Natural killer cell (primary cell): ENCODE data around the gene PAXIP1. TPM values are rescaled to one million over a fixed set of nuclear protein-coding genes. Genes with fewer than 3 reads are reported as not detected.

ENCODE experiments used
- ATAC-seq, 3 donors: fragments of 150-1000 bp in 2 of 3; fragments of 200-7000 bp in 1 of 3; cut with Tn5 transposase; 1 replicate in 1 of 3; 2 replicates in 2 of 3; pipeline ENCODE4 v1.10.0; 2021; ENCODE audit warnings: mild to moderate bottlenecking in 2 of 3, moderate library complexity in 2 of 3
- DNase-seq, 2 donors: peaks; one replicate each; pipeline versions ENCODE4 v3.0.0 to v3.0.0-alpha.2; 2013 to 2021; ENCODE audit warnings: mixed read lengths in 1 of 2
- H3K27ac ChIP-seq: one replicate; pipeline ENCODE4 v1.5.1; 2013; ENCODE audit warnings: mild to moderate bottlenecking, low read length
- H3K27me3 ChIP-seq: one replicate; pipeline ENCODE4 v1.6.1; 2013; ENCODE audit warnings: low read length; ENCODE audit not compliant: control insufficient read depth, insufficient read depth
- H3K36me3 ChIP-seq: one replicate; pipeline ENCODE4 v1.6.1; 2013; ENCODE audit warnings: low read length; ENCODE audit not compliant: control insufficient read depth, insufficient read depth
- H3K4me1 ChIP-seq: one replicate; pipeline ENCODE4 v1.6.1; 2013; ENCODE audit warnings: low read length; ENCODE audit not compliant: control insufficient read depth, insufficient read depth
- H3K4me3 ChIP-seq: one replicate; pipeline ENCODE4 v1.5.1; 2013; ENCODE audit warnings: low read length
- H3K9me3 ChIP-seq: one replicate; pipeline ENCODE4 v1.6.1; 2013; ENCODE audit warnings: low read length; ENCODE audit not compliant: control insufficient read depth, insufficient read depth
- H3K27ac Mint-ChIP-seq, 2 donors: one replicate each; pipeline ENCODE4 v1.8.0; 2022; ENCODE audit warnings: mild to moderate bottlenecking in 2 of 2, mixed read lengths in 2 of 2, moderate library complexity in 1 of 2
- H3K27me3 Mint-ChIP-seq, 2 donors: one replicate each; pipeline ENCODE4 v1.8.0; 2022; ENCODE audit warnings: low read depth in 2 of 2, mixed read lengths in 2 of 2
- H3K36me3 Mint-ChIP-seq: one replicate; pipeline ENCODE4 v1.8.0; 2022; ENCODE audit warnings: mixed read lengths
- H3K4me1 Mint-ChIP-seq, 2 donors: one replicate each; pipeline ENCODE4 v1.8.0; 2022; ENCODE audit warnings: mixed read lengths in 2 of 2
- H3K4me3 Mint-ChIP-seq: one replicate; pipeline ENCODE4 v1.8.0; 2022; ENCODE audit warnings: mild to moderate bottlenecking, moderate library complexity, mixed read lengths
- H3K9me3 Mint-ChIP-seq, 2 donors: one replicate each; pipeline ENCODE4 v1.8.0; 2022; ENCODE audit warnings: mixed read lengths in 2 of 2
- WGBS: methylation state at CpG from one replicate; pipeline ENCODE4 v1.1.7; 2013; ENCODE audit warnings: missing lambda C conversion rate; ENCODE audit not compliant: insufficient coverage; 5-methylcytosine and 5-hydroxymethylcytosine counted together
- intact Hi-C: fragments of 100-400 bp; cut with micrococcal nuclease; formaldehyde crosslinking; loops from one replicate; pipeline ENCODE4 v1.14.2; 2022
- total RNA-seq, 4 donors: library from RNA; stranded (reverse); fragments of 120-200 nt in 1 of 4; gene quantifications; one replicate each; pipeline versions ENCODE4 v1.2.3 to v1.2.4, GENCODE V29; 2013 to 2022
- TF ChIP-seq, protein P1 (sequence below): fragments of 200-600 bp; IDR thresholded peaks from one replicate; pipeline ENCODE4 v1.8.0; 2022; ENCODE audit warnings: antibody characterized with exemption

Gene PAXIP1
- total RNA-seq, 3 donors from 2014 or later (not counting 1 experiment from before 2014, with no cell fraction given): 8.7 to 13.8 (median 11.2) TPM

DNA sequence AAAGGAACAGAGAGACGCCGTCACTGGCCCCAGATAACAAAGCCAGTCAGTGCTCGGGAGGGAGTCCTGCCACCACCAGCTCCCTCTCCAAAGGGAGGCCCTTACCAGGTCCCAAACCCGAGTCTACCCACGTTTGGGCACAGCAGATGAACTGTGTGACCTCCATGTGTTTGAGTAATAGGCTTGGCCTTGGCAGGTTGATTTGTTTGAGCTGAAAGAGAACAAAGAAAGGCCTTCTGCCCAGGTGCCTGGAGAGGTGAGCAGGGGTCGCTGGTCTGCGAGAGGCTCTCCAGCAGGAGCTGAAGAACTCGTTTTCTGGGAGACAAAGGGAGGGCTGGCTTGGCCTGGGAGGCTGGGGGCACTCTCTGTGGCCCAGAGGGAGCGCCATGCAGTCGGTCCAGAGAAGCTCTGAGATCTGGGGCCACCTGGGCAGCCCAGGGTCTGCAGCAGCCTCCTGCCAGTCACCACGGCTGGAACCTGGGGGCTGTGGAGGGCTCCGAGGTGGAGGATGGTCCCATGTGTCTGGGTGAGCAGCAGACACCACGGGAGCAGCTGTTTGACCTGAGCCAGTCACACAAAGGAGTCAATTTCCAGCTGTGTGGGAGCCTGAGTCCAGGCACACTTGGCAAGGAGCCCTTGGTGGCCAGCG lies 99.7 kb downstream of the PAXIP1 start:
- Histone ChIP-seq H3K4me3 (no peak overlapping the region), H3K27ac (no peak overlapping the region), H3K27me3 (no peaks in the 10 kb centered on the region), H3K4me1 (peaks cover 5% of the 10 kb centered on the region), H3K36me3 (no peaks in the 10 kb centered on the region), H3K9me3 (no peaks in the 10 kb centered on the region)
- DNase-seq (no peak), ATAC-seq (no peak)
- H3K36me3 Mint-ChIP-seq: no peaks in the 10 kb centered on the region
- no peak overlapping the region for H3K4me3 Mint-ChIP-seq
- intact Hi-C loops: no loop called here
- WGBS: 58% methylated on average over 14 of the region's 14 CpGs
- no peak overlapping the region for H3K27ac Mint-ChIP-seq
- H3K4me1 Mint-ChIP-seq: no peaks in the 10 kb centered on the region
- H3K27me3 Mint-ChIP-seq: no peaks in the 10 kb centered on the region
- TF ChIP-seq, protein P1, sequence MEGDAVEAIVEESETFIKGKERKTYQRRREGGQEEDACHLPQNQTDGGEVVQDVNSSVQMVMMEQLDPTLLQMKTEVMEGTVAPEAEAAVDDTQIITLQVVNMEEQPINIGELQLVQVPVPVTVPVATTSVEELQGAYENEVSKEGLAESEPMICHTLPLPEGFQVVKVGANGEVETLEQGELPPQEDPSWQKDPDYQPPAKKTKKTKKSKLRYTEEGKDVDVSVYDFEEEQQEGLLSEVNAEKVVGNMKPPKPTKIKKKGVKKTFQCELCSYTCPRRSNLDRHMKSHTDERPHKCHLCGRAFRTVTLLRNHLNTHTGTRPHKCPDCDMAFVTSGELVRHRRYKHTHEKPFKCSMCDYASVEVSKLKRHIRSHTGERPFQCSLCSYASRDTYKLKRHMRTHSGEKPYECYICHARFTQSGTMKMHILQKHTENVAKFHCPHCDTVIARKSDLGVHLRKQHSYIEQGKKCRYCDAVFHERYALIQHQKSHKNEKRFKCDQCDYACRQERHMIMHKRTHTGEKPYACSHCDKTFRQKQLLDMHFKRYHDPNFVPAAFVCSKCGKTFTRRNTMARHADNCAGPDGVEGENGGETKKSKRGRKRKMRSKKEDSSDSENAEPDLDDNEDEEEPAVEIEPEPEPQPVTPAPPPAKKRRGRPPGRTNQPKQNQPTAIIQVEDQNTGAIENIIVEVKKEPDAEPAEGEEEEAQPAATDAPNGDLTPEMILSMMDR: no peak
- no peaks in the 10 kb centered on the region for H3K9me3 Mint-ChIP-seq

DNA sequence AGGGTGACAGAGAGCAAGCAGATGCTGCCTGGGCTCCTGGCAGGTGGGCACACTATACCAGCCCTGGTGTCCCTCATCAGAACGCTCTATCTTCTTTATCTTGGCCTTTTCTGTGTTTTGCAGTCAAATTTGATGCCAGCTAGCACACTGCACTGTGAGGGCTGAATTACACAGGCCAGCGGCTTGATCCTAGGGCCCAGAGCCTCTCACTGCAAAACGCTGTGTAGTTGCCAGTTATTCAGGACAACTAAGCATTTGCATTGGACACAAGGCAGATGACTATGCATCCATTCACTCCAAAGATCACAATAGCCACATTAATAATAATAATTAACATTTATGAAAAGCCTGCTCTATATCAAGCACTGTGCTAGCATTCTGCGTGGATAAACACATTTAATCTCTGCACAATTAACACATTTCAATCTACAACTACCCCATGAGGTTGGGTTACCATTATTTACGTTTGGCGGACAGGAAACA lies 100.3 kb downstream of the PAXIP1 start:
- ATAC-seq (no peak), DNase-seq (no peak)
- no peaks in the 10 kb centered on the region for H3K27me3 Mint-ChIP-seq
- Histone ChIP-seq H3K36me3 (no peaks in the 10 kb centered on the region), H3K9me3 (no peaks in the 10 kb centered on the region), H3K4me1 (peaks cover 4% of the 10 kb centered on the region), H3K4me3 (no peak overlapping the region), H3K27me3 (no peaks in the 10 kb centered on the region), H3K27ac (no peak overlapping the region)
- no peaks in the 10 kb centered on the region for H3K4me1 Mint-ChIP-seq
- TF ChIP-seq, protein P1: no peak
- 75% methylated on average over 6 of the region's 6 CpGs for WGBS
- H3K27ac Mint-ChIP-seq: no peak overlapping the region
- H3K4me3 Mint-ChIP-seq: no peak overlapping the region
- intact Hi-C loops: no loop called here
- no peaks in the 10 kb centered on the region for H3K36me3 Mint-ChIP-seq
- no peaks in the 10 kb centered on the region for H3K9me3 Mint-ChIP-seq

DNA sequence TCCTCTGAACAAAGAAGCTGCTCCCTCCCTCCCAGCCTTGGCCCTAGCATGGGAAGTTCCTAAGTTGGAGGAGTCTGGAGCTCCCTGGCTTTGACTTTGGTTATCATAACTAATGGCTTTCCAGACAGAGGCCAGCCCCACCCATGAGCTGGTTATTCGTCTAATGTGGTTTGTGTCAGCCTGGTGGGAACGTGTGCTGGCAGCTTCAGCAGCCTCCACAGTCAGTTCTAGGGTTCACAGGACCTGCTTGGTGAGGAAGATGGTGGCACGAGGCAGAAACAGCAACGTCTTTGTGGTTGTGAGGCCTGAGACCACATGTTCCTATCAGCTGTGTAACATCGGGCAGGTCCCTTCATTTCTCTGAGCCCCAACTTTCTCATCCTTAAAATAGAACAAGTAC lies 103.1 kb downstream of the PAXIP1 start:
- H3K36me3 Mint-ChIP-seq: no peaks in the 10 kb centered on the region
- H3K4me3 Mint-ChIP-seq: no peak overlapping the region
- no peaks in the 10 kb centered on the region for H3K27me3 Mint-ChIP-seq
- no peak overlapping the region for H3K4me3 ChIP-seq
- no peak overlapping the region for H3K27ac ChIP-seq
- TF ChIP-seq, protein P1: no peak
- DNase-seq (no peak), ATAC-seq (no peak)
- H3K27me3 ChIP-seq: no peaks in the 10 kb centered on the region
- no peaks in the 10 kb centered on the region for H3K9me3 ChIP-seq
- H3K4me1 Mint-ChIP-seq: no peaks in the 10 kb centered on the region
- 52% methylated on average over 5 of the region's 5 CpGs for WGBS
- intact Hi-C loops: no loop called here
- H3K36me3 ChIP-seq: no peaks in the 10 kb centered on the region
- H3K9me3 Mint-ChIP-seq: no peaks in the 10 kb centered on the region
- no peaks in the 10 kb centered on the region for H3K4me1 ChIP-seq
- H3K27ac Mint-ChIP-seq: no peak overlapping the region
